COLO668 (cell line): ENCODE measurements around the gene APOF.
A peak's percentile ranks its signal among the peaks of the same experiment; 100 is the strongest.
"Not testable (repeated sequence)": the region's sequence is repeated elsewhere in the genome, so short reads cannot be mapped to it uniquely, and the experiment has no call there.

Experiments used
- DNase-seq: peaks from one replicate; lab custom pipeline; 2025; ENCODE audit not compliant: unreplicated experiment; lab: John Stamatoyannopoulos, UW

Gene APOF

DNA sequence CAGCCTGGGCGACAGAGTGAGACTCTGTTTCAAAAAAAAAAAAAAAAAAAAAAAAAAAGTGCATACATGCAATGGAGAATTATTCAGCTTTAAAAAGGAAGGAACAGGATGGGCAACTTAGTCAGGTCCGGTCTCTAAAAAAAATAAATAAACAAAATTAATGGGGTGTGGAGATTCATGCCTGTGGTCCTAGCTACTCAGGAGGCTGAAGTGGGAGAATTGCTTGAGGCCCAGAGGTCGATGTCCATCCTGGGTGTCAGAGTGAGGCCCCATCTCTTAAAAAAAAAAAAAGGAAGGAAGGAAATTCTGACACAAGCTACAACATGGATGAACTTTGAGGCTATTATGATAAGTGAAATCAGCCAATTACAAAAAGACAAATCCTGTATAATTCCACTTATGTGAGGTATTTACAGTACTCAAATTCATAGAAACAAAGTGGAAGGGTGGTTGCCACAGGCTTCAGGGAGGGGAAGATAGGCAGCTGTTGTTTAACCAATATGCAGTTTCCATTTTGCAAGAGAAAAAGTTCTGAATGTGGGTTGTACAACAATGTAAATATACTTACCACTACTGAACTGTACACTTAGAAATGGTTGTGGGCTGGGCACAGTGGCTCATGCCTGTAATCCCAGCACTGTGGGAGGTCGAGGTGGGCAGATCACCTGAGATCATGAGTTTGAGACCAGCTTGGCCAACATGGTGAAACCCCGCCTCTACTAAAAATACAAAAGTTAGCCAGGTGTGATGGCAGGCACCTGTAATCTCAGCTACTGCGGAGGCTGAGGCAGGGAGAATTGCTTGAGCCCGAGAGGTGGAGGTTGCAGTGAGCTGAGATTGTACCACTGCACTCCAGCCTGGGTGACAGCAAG, 12.3 kb upstream of the APOF start:
- DNase-seq, result no peak

DNA sequence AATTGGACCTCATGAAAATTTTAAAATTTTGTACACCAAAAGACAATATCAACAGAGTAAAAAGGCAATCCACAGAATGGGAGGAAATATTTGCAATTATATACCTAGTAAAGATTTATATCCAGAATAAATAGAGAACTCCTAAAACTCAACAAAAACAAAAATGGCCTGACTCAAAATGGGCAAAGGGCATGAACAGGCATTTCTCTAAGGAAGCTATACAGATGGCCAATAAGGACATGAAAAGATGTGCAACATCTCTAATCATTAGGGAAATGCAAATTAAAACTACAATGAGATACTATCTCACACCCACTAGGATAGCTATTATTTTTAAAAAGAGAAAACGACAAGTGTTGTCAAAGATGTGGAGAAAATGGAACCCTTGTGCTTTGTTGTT, 10.9 kb upstream of the APOF start:
- DNase-seq, result no peak

DNA sequence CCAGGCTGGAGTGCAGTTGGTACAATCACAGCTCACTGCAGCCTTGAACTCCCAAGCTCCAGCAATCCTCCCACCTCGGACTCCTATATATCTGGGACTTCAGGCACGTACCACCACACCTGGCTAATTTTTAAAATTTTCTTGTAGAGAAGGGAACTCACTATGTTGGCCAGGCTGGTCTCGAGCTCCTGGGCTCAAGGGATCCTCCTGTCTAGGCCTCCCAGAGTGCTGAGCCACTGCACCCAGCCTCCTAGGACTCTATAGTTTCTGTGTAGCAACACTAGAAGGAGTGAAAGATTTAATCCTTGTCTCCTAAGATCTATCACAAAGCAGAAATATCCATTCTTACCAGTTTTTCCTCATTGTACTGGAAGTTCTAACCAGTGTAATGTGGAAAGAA, 4.3 kb upstream of the APOF start:
- DNase-seq, result no peak

GRCh38 chr12:56361487-56362129, 1.0 kb downstream of the APOF start:
- no peak for DNase-seq

GRCh38 chr12:56359851-56360767, 2.5 kb downstream of the APOF start, which contains the start of gene STAT2:
Gene STAT2 (minus strand): TSS chr12:56360107. CDS start chr12:56356571, 3,536 bp downstream.
- DNase-seq, result peak; percentile 93

DNA sequence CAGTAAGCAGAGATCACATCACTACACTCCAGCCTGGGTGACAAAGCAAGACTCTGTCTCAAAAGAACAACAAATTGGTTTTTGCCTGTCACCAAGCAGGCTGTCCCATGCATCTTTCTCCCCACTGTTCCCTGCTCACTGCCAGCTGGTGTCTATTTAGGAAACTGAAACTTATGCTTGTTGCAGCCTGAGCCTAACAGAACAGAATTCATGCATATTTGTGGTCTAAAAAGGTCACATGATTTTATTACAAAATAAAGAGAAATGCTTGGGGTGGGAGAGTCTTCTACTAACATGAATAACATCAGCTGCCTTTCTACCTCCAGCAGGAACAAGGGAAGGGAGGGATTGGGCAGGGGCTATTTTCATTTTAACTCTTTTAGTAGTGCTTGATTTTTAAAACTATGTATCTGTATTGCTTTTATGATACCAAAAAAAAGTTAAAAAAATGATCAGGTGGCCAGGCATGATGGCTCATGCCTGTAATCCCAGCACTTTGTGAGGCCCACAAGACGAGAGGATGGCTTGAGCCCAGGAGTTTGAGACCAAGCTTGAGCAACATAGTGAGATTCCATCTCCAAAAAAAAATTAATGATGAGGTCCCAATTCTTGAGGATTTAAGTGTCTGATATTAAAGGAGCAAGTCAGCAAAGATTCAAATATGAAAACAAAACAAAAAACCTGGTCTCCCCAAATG, 3.7 kb downstream of the APOF start:
- no peak for DNase-seq

DNA sequence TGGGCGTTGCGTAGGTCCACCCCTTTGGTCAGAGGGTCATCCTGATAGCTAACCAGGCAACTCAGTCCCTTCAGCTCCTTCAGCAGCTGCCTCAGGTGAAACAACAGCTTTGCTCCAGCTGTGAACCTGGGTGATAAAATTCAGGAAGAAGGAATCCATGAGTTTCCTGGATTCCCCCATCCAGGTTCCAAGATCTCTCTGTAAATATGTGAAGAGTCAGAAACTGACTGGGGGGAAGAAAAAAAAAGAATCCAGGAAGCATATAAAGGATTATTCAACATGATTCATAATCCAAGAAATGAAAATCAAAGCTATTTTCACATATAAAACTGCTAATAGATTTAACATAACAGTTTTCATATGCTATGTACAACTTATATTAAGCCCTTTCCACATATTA, 11.3 kb downstream of the APOF start:
- DNase-seq, result no peak

GRCh38 chr12:56350662-56351061, 12.0 kb downstream of the APOF start:
- DNase-seq, result no peak

DNA sequence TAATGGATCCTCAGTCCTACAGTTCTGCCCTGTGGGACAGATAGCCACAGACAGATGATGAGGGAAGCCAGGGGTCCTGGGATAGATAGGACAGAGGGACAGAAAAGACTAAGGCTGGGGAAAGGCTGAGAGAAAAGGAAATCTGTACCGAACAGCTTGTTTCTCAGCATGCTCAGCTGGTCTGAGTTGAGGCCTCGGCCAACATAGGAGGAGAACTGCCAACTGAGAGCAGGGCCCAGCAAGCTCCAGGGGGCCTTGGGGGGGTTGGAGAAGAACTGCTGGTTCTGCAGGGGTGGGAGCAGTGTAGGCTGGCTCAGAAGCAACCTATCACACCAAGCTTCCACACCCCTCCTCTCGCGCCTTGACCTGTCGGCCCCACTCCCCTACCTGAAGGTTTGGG, 13.9 kb downstream of the APOF start:
- DNase-seq, result no peak

DNA sequence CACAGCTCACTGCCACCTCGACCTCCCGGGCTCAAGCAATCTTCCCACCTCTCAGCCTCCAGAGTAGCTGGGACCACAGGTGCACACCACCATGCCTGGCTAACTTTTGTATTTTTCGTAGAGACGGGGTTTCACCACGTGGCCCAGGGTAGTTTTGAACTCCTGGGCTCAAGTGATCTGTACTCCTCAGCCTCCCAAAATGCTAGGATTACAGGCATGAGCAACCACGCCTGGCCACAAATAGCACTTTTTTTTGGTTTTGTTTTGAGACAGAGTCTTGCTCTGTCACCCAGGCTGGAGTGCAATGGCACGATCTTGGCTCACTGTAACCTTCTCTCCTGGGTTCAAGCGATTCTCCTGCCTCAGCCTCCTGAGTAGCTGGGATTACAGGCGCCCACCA, 15.4 kb downstream of the APOF start:
- not testable (repeated sequence) for DNase-seq

- DNase-seq, result no peak
These were observed 16.0 kb downstream of the APOF start for GRCh38 chr12:56346675-56347074.

GRCh38 chr12:56342290-56342689, 20.4 kb downstream of the APOF start:
- DNase-seq, result not testable (repeated sequence)

GRCh38 chr12:56341616-56342015, 21.0 kb downstream of the APOF start:
- no peak for DNase-seq

GRCh38 chr12:56339158-56339422, 23.6 kb downstream of the APOF start:
- DNase-seq, result no peak

DNA sequence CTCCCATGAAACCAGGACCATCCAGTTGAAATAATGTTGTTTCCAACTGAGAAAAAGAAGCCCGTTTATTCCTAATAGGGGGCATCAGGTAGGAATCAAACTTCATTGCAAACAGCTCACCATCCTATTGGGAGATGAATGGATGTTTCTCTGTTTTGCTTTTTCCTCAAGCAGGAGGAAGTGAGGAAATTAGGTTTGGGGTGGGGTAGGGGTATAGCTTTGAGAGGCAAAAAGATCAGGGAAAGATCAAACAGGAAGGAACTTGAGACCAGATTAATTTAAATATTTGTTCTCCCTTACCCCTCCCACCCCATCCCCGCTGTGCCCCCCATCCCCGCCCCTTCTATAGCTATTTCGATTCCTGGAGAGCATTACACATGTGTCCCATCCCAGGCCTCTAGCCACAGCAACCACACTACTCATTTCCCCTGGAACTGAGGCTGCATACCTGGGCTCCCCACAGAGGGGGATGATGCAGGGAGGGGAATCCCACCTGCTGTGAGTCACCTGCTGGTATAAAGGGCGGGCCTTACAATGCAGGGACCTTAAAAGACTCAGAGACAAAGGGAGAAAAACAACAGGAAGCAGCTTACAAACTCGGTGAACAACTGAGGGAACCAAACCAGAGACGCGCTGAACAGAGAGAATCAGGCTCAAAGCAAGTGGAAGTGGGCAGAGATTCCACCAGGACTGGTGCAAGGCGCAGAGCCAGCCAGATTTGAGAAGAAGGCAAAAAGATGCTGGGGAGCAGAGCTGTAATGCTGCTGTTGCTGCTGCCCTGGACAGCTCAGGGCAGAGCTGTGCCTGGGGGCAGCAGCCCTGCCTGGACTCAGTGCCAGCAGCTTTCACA, 24.1 kb downstream of the APOF start, which contains the start of gene IL23A:
Gene IL23A, plus strand, starts transcription at position 577 of the 850 bp plus-strand sequence. Its CDS starts 161 bp downstream, at position 738.
- peak; percentile 57 for DNase-seq

GRCh38 chr12:56337753-56338251, 24.9 kb downstream of the APOF start:
- DNase-seq, result no peak

DNA sequence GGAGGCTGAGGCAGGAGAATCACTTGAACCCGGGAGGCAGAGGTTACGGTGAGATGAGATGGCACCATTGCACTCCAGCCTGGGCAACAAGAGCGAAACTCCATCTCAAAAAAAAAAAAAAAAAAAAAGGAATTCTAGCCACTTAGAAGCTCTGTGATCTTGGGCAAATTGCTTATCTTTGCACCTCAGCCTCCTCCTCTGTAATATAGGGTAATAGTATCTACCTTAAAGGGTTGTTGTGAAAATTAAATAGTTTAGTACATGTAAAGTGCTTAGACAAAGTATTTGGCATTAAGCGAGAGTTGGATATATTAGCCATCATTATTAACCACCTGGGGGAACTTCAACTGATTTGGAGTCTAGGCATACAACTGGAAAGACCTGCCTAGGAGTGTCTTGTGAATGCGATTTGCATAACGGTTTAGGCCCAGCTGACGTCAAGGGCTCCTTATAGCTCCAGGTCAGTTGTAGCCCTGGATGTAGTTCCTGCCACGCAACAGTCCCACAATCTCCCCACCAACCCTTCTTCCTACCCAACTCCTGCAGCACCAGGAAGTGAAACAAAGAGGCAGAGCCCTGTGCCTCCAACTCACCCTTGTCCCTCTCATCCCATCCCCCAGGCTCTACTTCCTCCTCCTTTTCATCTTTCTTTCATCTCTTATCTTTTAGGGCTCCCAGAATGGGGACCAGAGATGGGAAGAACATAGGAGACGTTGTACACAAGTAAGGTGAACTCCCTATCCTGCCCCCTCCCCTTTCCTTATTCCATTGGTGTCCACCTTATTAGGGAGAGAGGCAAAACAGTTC, 26.1 kb downstream of the APOF start:
- no peak for DNase-seq

DNA sequence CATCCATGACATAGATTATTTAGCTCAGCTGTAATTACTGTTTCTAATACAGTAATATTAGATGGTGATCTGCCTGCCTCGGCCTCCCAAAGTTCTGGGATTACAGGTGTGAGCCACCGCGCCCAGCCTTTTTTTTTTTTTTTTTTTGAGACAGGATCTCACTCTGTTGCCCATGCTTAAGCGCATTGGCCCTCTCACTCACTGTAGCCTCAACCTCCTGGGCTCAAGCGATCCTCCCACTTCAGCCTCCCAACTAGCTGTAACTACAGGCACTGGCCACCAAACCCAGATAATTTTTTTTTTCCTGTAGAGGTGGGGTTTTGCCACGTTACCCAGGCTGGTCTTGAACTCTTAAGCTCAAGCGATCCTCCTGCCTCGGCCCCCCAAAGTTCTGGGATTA, 27.1 kb downstream of the APOF start:
- DNase-seq, result not testable (repeated sequence)

GRCh38 chr12:56334490-56334793, 28.2 kb downstream of the APOF start:
- no peak for DNase-seq
